ENCODE results near the gene PCDHGA12. TPM values are rescaled to one million over a fixed set of nuclear protein-coding genes. Genes with fewer than 3 reads are reported as not detected.

PCDHGA12 gene
- total RNA-seq, 1 experiment from 2014 or later = 0.11 TPM

GRCh38 chr5:141434006-141434405, 3.7 kb downstream of the PCDHGA12 start:
- Histone ChIP-seq H3K9ac (ENCODE audit: low read length) (no peak overlapping the region), H4K20me1 (ENCODE audit: low read length) (no peaks in the 10 kb centered on the region), H3K9me2 (replicated peaks; ENCODE audit: low read length) (no peaks in the 10 kb centered on the region), H3K4me1 (ENCODE audit: insufficient read depth, low read length) (no peaks in the 10 kb centered on the region), H3K27ac (ENCODE audit: low read length) (no peak overlapping the region), H3K4me3 (ENCODE audit: low read length) (no peak overlapping the region), H3K27me3 (ENCODE audit: low read length) (no peaks in the 10 kb centered on the region), H3K36me3 (ENCODE audit: low read depth, low read length) (no peaks in the 10 kb centered on the region), H3K79me2 (ENCODE audit: low read length) (no peaks in the 10 kb centered on the region), H3F3A (ENCODE audit: low read length, unreplicated experiment) (no peaks in the 10 kb centered on the region), H2AFZ (ENCODE audit: low read length) (no peak overlapping the region), H3K4me2 (ENCODE audit: low read length) (no peak overlapping the region), H3K9me3 (ENCODE audit: low read length) (0 out of 2 replicates have a peak, but pooled peaks cover 4% of the 10 kb centered on the region)
- DNase-seq (no peak), ATAC-seq (no peak)
- BruUV-seq (replicated peaks) = no TSS peak
- ChIA-PET CTCF (no interaction called here), POLR2A (ENCODE audit: unreplicated experiment) (no interaction called here)
- intact Hi-C loops (cut with micrococcal nuclease) = no loop called here
- no peak for TF ChIP-seq EZH2phosphoT487 (IDR thresholded peaks at IDR 0.05; ENCODE audit: borderline replicate concordance, low read length)
- no peak for TF ChIP-seq CTCF (conservative IDR thresholded peaks at IDR 0.05; ENCODE audit: low read depth, low read length)
- no peak for TF ChIP-seq EZH2 (IDR thresholded peaks at IDR 0.05; ENCODE audit: low read length, unreplicated experiment)

GRCh38 chr5:141437221-141437620, 6.9 kb downstream of the PCDHGA12 start:
- CTCF ChIA-PET = no interaction called here
- no peaks in the 10 kb centered on the region for H3F3A ChIP-seq (ENCODE audit: low read length, unreplicated experiment)
- intact Hi-C loops (cut with micrococcal nuclease) = no loop called here
- H2AFZ ChIP-seq (ENCODE audit: low read length) = no peak overlapping the region
- H4K20me1 ChIP-seq (ENCODE audit: low read length) = no peaks in the 10 kb centered on the region
- H3K4me3 ChIP-seq (ENCODE audit: low read length) = no peak overlapping the region
- no TSS peak for BruUV-seq (replicated peaks)
- TF ChIP-seq EZH2 (IDR thresholded peaks at IDR 0.05; ENCODE audit: low read length, unreplicated experiment) = no peak
- TF ChIP-seq EZH2phosphoT487 (IDR thresholded peaks at IDR 0.05; ENCODE audit: borderline replicate concordance, low read length) = no peak
- TF ChIP-seq CTCF (conservative IDR thresholded peaks at IDR 0.05; ENCODE audit: low read depth, low read length) = no peak
- ATAC-seq (no peak), DNase-seq (no peak)
- H3K27ac ChIP-seq (ENCODE audit: low read length) = no peak overlapping the region
- H3K27me3 ChIP-seq (ENCODE audit: low read length) = no peaks in the 10 kb centered on the region
- H3K9ac ChIP-seq (ENCODE audit: low read length) = no peak overlapping the region
- POLR2A ChIA-PET (ENCODE audit: unreplicated experiment) = no interaction called here
- no peaks in the 10 kb centered on the region for H3K36me3 ChIP-seq (ENCODE audit: low read depth, low read length)
- no peaks in the 10 kb centered on the region for H3K9me2 ChIP-seq (replicated peaks; ENCODE audit: low read length)
- no peaks in the 10 kb centered on the region for H3K9me3 ChIP-seq (ENCODE audit: low read length)
- H3K79me2 ChIP-seq (ENCODE audit: low read length) = no peaks in the 10 kb centered on the region
- no peaks in the 10 kb centered on the region for H3K4me1 ChIP-seq (ENCODE audit: insufficient read depth, low read length)
- no peak overlapping the region for H3K4me2 ChIP-seq (ENCODE audit: low read length)

GRCh38 chr5:141439411-141440141, 9.3 kb downstream of the PCDHGA12 start:
- Histone ChIP-seq H3K9me3 (ENCODE audit: low read length) (0 out of 2 replicates have a peak, but pooled peaks cover 2% of the 10 kb centered on the region), H3F3A (ENCODE audit: low read length, unreplicated experiment) (no peaks in the 10 kb centered on the region), H2AFZ (ENCODE audit: low read length) (no peak overlapping the region), H3K9me2 (replicated peaks; ENCODE audit: low read length) (no peaks in the 10 kb centered on the region), H3K4me3 (ENCODE audit: low read length) (no peak overlapping the region), H3K9ac (ENCODE audit: low read length) (no peak overlapping the region), H3K4me1 (ENCODE audit: insufficient read depth, low read length) (no peaks in the 10 kb centered on the region), H3K4me2 (ENCODE audit: low read length) (no peak overlapping the region), H3K27ac (ENCODE audit: low read length) (no peak overlapping the region), H4K20me1 (ENCODE audit: low read length) (no peaks in the 10 kb centered on the region), H3K36me3 (ENCODE audit: low read depth, low read length) (no peaks in the 10 kb centered on the region), H3K27me3 (ENCODE audit: low read length) (no peaks in the 10 kb centered on the region), H3K79me2 (ENCODE audit: low read length) (no peaks in the 10 kb centered on the region)
- no peak for TF ChIP-seq CTCF (conservative IDR thresholded peaks at IDR 0.05; ENCODE audit: low read depth, low read length)
- no peak for DNase-seq
- BruUV-seq (replicated peaks) = no TSS peak
- intact Hi-C loops (cut with micrococcal nuclease) = no loop called here
- ATAC-seq = no peak
- CTCF ChIA-PET = no interaction called here
- POLR2A ChIA-PET (ENCODE audit: unreplicated experiment) = no interaction called here

Measured in PC-3 (cell line).